Stimulated activated naive CD8-positive, alpha-beta T cell treated with anti-CD3 and anti-CD28 coated beads, Interleukin-15, amount 100 ng/mL, for 72 hours (primary cell): ENCODE measurements around the gene AVPI1.
"Not testable (repeated sequence)": the region's sequence is repeated elsewhere in the genome, so short reads cannot be mapped to it uniquely, and the experiment has no call there.

Source experiments
- ATAC-seq: fragments of 150-1000 bp; cut with Tn5 transposase; 2 replicates; pipeline ENCODE4 v1.10.0; 2021; ENCODE audit warnings: mild to moderate bottlenecking, moderate library complexity
- DNase-seq, 2 donors: peaks; one replicate each; pipeline ENCODE4 v3.0.0; 2021 to 2022
- H3K27ac Mint-ChIP-seq, 2 donors: one replicate each; pipeline ENCODE4 v1.8.0; 2022; ENCODE audit warnings: mild to moderate bottlenecking in 2 of 2, mixed read lengths in 2 of 2, moderate library complexity in 2 of 2
- H3K27me3 Mint-ChIP-seq: one replicate; pipeline ENCODE4 v1.8.0; 2022; ENCODE audit warnings: mixed read lengths
- H3K4me1 Mint-ChIP-seq: one replicate; pipeline ENCODE4 v1.8.0; 2022; ENCODE audit warnings: mild to moderate bottlenecking, mixed read lengths
- H3K4me3 Mint-ChIP-seq, 2 donors: one replicate each; pipeline ENCODE4 v1.8.0; 2022; ENCODE audit warnings: mild to moderate bottlenecking in 2 of 2, mixed read lengths in 2 of 2, moderate library complexity in 1 of 2
- H3K9me3 Mint-ChIP-seq, 2 donors: one replicate each; pipeline ENCODE4 v1.8.0; 2022; ENCODE audit warnings: mixed read lengths in 2 of 2

The AVPI1 gene

GRCh38 chr10:97675222-97675621 lies 11.8 kb downstream of the AVPI1 start:
- DNase-seq (no peak), ATAC-seq (no peak)
- H3K27ac Mint-ChIP-seq, result no peak overlapping the region
- H3K27me3 Mint-ChIP-seq, result no peaks in the 10 kb centered on the region
- H3K4me3 Mint-ChIP-seq, result no peak overlapping the region
- H3K4me1 Mint-ChIP-seq, result peaks cover 7% of the 10 kb centered on the region
- H3K9me3 Mint-ChIP-seq, result no peaks in the 10 kb centered on the region

GRCh38 chr10:97673736-97674525 lies 13.1 kb downstream of the AVPI1 start:
- H3K27ac Mint-ChIP-seq, result no peak overlapping the region
- ATAC-seq, result peak; percentile 59

GRCh38 chr10:97669571-97669970 lies 17.5 kb downstream of the AVPI1 start:
- H3K27ac Mint-ChIP-seq, result no peak overlapping the region
- no peaks in the 10 kb centered on the region for H3K4me1 Mint-ChIP-seq
- no peak for ATAC-seq
- no peak overlapping the region for H3K4me3 Mint-ChIP-seq
- H3K27me3 Mint-ChIP-seq, result no peaks in the 10 kb centered on the region
- no peak for DNase-seq
- no peaks in the 10 kb centered on the region for H3K9me3 Mint-ChIP-seq

More at GRCh38 chr10:97673736-97674525, 13.1 kb downstream of the AVPI1 start:
- Mint-ChIP-seq H3K27me3 (no peaks in the 10 kb centered on the region), H3K4me1 (peaks cover 7% of the 10 kb centered on the region), H3K4me3 (no peak overlapping the region), H3K9me3 (no peaks in the 10 kb centered on the region)
- DNase-seq, result no peak

- DNase-seq (no peak), ATAC-seq (no peak)
- H3K4me3 Mint-ChIP-seq, result no peak overlapping the region
- no peak overlapping the region for H3K27ac Mint-ChIP-seq
- H3K27me3 Mint-ChIP-seq, result no peaks in the 10 kb centered on the region
- no peaks in the 10 kb centered on the region for H3K4me1 Mint-ChIP-seq
- H3K9me3 Mint-ChIP-seq, result no peaks in the 10 kb centered on the region
Observed at GRCh38 chr10:97667463-97667862, 19.6 kb downstream of the AVPI1 start.

- DNase-seq (no peak), ATAC-seq (no peak)
- no peak overlapping the region for H3K27ac Mint-ChIP-seq
- H3K4me1 Mint-ChIP-seq, result no peaks in the 10 kb centered on the region
- no peak overlapping the region for H3K4me3 Mint-ChIP-seq
- no peaks in the 10 kb centered on the region for H3K27me3 Mint-ChIP-seq
- no peaks in the 10 kb centered on the region for H3K9me3 Mint-ChIP-seq
Observed at GRCh38 chr10:97666992-97667391, 20.0 kb downstream of the AVPI1 start.

GRCh38 chr10:97664282-97664850 lies 22.7 kb downstream of the AVPI1 start:
- no peak for DNase-seq
- peak overlapping the region in 1 of 2 donors; percentile 67 for H3K27ac Mint-ChIP-seq
- no peak for ATAC-seq

GRCh38 chr10:97659589-97659988 lies 27.5 kb downstream of the AVPI1 start:
- Mint-ChIP-seq H3K9me3 (no peaks in the 10 kb centered on the region), H3K27me3 (no peaks in the 10 kb centered on the region), H3K4me1 (no peaks in the 10 kb centered on the region), H3K4me3 (no peak overlapping the region), H3K27ac (no peak overlapping the region)
- ATAC-seq (no peak), DNase-seq (no peak)

More at GRCh38 chr10:97664282-97664850, 22.7 kb downstream of the AVPI1 start:
- no peaks in the 10 kb centered on the region for H3K27me3 Mint-ChIP-seq
- H3K4me3 Mint-ChIP-seq, result no peak overlapping the region
- no peaks in the 10 kb centered on the region for H3K9me3 Mint-ChIP-seq
- no peaks in the 10 kb centered on the region for H3K4me1 Mint-ChIP-seq

GRCh38 chr10:97656777-97657176 lies 30.3 kb downstream of the AVPI1 start:
- Mint-ChIP-seq H3K9me3 (no peaks in the 10 kb centered on the region), H3K4me3 (no peak overlapping the region), H3K27me3 (no peaks in the 10 kb centered on the region), H3K27ac (no peak overlapping the region), H3K4me1 (no peaks in the 10 kb centered on the region)
- DNase-seq (no peak), ATAC-seq (no peak)

- ATAC-seq (no peak), DNase-seq (no peak)
- Mint-ChIP-seq H3K4me1 (peaks cover 11% of the 10 kb centered on the region), H3K4me3 (no peak overlapping the region), H3K9me3 (no peaks in the 10 kb centered on the region), H3K27ac (peak overlapping the region in 1 of 2 donors; percentile 52), H3K27me3 (no peaks in the 10 kb centered on the region)
Observed at GRCh38 chr10:97651773-97652172, 35.3 kb downstream of the AVPI1 start.

- H3K27ac Mint-ChIP-seq, result no peak overlapping the region
- H3K9me3 Mint-ChIP-seq, result no peaks in the 10 kb centered on the region
- no peak overlapping the region for H3K4me3 Mint-ChIP-seq
Observed at GRCh38 chr10:97650726-97651125, 36.3 kb downstream of the AVPI1 start.

GRCh38 chr10:97649405-97649750 lies 37.7 kb downstream of the AVPI1 start:
- peak; percentile 52 for ATAC-seq
- not testable (repeated sequence) for H3K4me3 Mint-ChIP-seq, DNase-seq

More at GRCh38 chr10:97650726-97651125, 36.3 kb downstream of the AVPI1 start:
- no peaks in the 10 kb centered on the region for H3K27me3 Mint-ChIP-seq
- peaks cover 11% of the 10 kb centered on the region for H3K4me1 Mint-ChIP-seq
- DNase-seq, result no peak
- no peak for ATAC-seq

GRCh38 chr10:97648562-97649404 lies 38.3 kb downstream of the AVPI1 start:
- Mint-ChIP-seq H3K4me3 (peak overlapping the region in 1 of 2 donors; percentile 6), H3K27me3 (no peaks in the 10 kb centered on the region), H3K9me3 (no peaks in the 10 kb centered on the region), H3K27ac (peak overlapping the region in 1 of 2 donors; percentile 7), H3K4me1 (peaks cover 11% of the 10 kb centered on the region)
- peak; percentile 100 for ATAC-seq
- peak; percentile 20 to 29 for DNase-seq

More at GRCh38 chr10:97649405-97649750, 37.7 kb downstream of the AVPI1 start:
- H3K4me1 Mint-ChIP-seq, result peaks cover 11% of the 10 kb centered on the region
- H3K27me3 Mint-ChIP-seq, H3K9me3 Mint-ChIP-seq: not testable (repeated sequence)
- peak overlapping the region in 1 of 2 donors; percentile 7 for H3K27ac Mint-ChIP-seq

- no peaks in the 10 kb centered on the region for H3K9me3 Mint-ChIP-seq
- DNase-seq (no peak), ATAC-seq (no peak)
- H3K27me3 Mint-ChIP-seq, result no peaks in the 10 kb centered on the region
- no peak overlapping the region for H3K4me3 Mint-ChIP-seq
- peaks cover 21% of the 10 kb centered on the region for H3K4me1 Mint-ChIP-seq
- H3K27ac Mint-ChIP-seq, result no peak overlapping the region
Observed at GRCh38 chr10:97647556-97647955, 39.5 kb downstream of the AVPI1 start.

- DNase-seq (no peak), ATAC-seq (no peak)
- H3K9me3 Mint-ChIP-seq, result no peaks in the 10 kb centered on the region
- H3K27ac Mint-ChIP-seq, result no peak overlapping the region
- peaks cover 39% of the 10 kb centered on the region for H3K4me1 Mint-ChIP-seq
- no peaks in the 10 kb centered on the region for H3K27me3 Mint-ChIP-seq
- H3K4me3 Mint-ChIP-seq, result no peak overlapping the region
Observed at GRCh38 chr10:97644936-97645335, 42.1 kb downstream of the AVPI1 start.

- Mint-ChIP-seq H3K4me1 (peaks cover 32% of the 10 kb centered on the region), H3K4me3 (no peak overlapping the region), H3K27ac (no peak overlapping the region), H3K27me3 (no peaks in the 10 kb centered on the region), H3K9me3 (no peaks in the 10 kb centered on the region)
- ATAC-seq (no peak), DNase-seq (no peak)
Observed at GRCh38 chr10:97643441-97643985, 43.5 kb downstream of the AVPI1 start.
